Endothelial cell of hepatic sinusoid (primary cell): ENCODE measurements around the gene ROBO1.
"Not testable (repeated sequence)": the region's sequence is repeated elsewhere in the genome, so short reads cannot be mapped to it uniquely, and the experiment has no call there.

Source experiments
- in situ Hi-C: cut with HindIII; loops from 2 replicates; pipeline ENCODE4 v1.10.0; 2017; ENCODE audit warnings: low sequenced_read_pairs

Gene ROBO1

GRCh38 chr3:78675119-78675805 is 1092.5 kb downstream of the ROBO1 start:
- in situ Hi-C loops, result not testable (repeated sequence)

- in situ Hi-C loops, result no loop called here
These were observed 1097.1 kb downstream of the ROBO1 start for GRCh38 chr3:78670746-78671145.

GRCh38 chr3:78670094-78670493 is 1097.7 kb downstream of the ROBO1 start:
- in situ Hi-C loops, result no loop called here

GRCh38 chr3:78668302-78668701 is 1099.5 kb downstream of the ROBO1 start:
- in situ Hi-C loops, result loop anchor here (5.0 kb wide), 1 partner anchor 314 kb away; no protein-coding TSS in a partner anchor

GRCh38 chr3:78666470-78666800 is 1101.4 kb downstream of the ROBO1 start:
- in situ Hi-C loops, result loop anchor here (5.0 kb wide), 1 partner anchor 316 kb away; no protein-coding TSS in a partner anchor

- in situ Hi-C loops, result loop anchor here (5.0 kb wide), 1 partner anchor 316 kb away; no protein-coding TSS in a partner anchor
These were observed 1101.9 kb downstream of the ROBO1 start for GRCh38 chr3:78665776-78666469.

- in situ Hi-C loops, result loop anchor here (5.0 kb wide), 1 partner anchor 317 kb away; no protein-coding TSS in a partner anchor
These were observed 1102.7 kb downstream of the ROBO1 start for GRCh38 chr3:78665101-78665500.

GRCh38 chr3:78660957-78661356 is 1106.8 kb downstream of the ROBO1 start:
- in situ Hi-C loops, result loop anchor here (5.0 kb wide), 1 partner anchor 36 kb away; no protein-coding TSS in a partner anchor

GRCh38 chr3:78659386-78659987 is 1108.3 kb downstream of the ROBO1 start:
- in situ Hi-C loops, result no loop called here

- in situ Hi-C loops, result no loop called here
These were observed 1120.1 kb downstream of the ROBO1 start for GRCh38 chr3:78647726-78648125.

- in situ Hi-C loops, result no loop called here
These were observed 1122.0 kb downstream of the ROBO1 start for GRCh38 chr3:78645628-78646310.

GRCh38 chr3:78644847-78645246 is 1123.0 kb downstream of the ROBO1 start:
- in situ Hi-C loops, result no loop called here

GRCh38 chr3:78642226-78643035 is 1125.4 kb downstream of the ROBO1 start:
- in situ Hi-C loops, result no loop called here

GRCh38 chr3:78641703-78642102 is 1126.1 kb downstream of the ROBO1 start:
- in situ Hi-C loops, result no loop called here

- in situ Hi-C loops, result no loop called here
These were observed 1133.5 kb downstream of the ROBO1 start for GRCh38 chr3:78634316-78634715.

- in situ Hi-C loops, result no loop called here
These were observed 1134.2 kb downstream of the ROBO1 start for GRCh38 chr3:78633626-78634025.

GRCh38 chr3:78632925-78633553 is 1134.8 kb downstream of the ROBO1 start:
- in situ Hi-C loops, result no loop called here

- in situ Hi-C loops, result no loop called here
These were observed 1138.3 kb downstream of the ROBO1 start for GRCh38 chr3:78629544-78629943.

GRCh38 chr3:78621061-78621716 is 1146.6 kb downstream of the ROBO1 start:
- in situ Hi-C loops, result no loop called here
